ENCODE measurements around the gene CACNA1G.
A peak's percentile ranks its signal among the peaks of the same experiment; 100 is the strongest.

CACNA1G gene

GRCh38 chr17:50533720-50534148 is 26.8 kb upstream of the CACNA1G start:
- peak; percentile 78 for DNase-seq

GRCh38 chr17:50534222-50534978 is 26.1 kb upstream of the CACNA1G start:
- DNase-seq: no peak

DNA sequence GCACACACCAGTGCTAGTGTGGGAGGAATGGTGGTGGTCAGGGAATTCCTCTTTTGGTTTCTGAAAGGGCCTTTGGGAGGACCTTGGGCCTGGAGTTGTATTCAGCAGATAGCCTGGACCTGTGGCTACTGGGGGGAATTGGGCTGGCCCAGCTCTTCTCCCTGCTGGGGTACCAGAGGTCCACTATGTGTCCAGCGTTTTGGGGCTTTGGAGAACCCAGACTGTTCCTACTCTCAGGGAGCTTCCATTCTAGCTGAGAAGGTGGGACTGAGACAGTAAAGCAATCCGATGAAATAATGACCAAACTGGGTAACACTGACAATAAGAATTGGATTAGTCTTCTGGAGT is 25.6 kb upstream of the CACNA1G start:
- DNase-seq: no peak

DNA sequence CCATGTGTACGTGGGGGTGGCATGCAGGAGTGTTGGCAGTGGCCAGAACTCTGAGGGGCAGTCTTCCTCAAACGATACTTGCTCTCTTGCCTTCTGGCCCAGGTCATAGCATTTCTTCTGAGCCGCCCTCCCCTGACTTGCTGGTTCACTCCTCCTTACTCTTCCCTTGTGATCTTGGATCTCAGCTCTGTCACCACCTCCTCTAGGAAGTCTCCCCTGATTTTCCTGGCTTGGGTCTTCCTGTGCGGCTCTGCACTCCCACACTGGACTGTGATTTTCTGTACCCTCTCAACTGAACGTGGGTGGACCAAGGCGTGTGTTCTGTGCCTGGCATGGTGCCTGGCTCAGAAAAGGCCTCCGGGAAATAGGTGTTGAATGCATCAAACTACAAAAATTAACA is 25.1 kb upstream of the CACNA1G start:
- DNase-seq: no peak

DNA sequence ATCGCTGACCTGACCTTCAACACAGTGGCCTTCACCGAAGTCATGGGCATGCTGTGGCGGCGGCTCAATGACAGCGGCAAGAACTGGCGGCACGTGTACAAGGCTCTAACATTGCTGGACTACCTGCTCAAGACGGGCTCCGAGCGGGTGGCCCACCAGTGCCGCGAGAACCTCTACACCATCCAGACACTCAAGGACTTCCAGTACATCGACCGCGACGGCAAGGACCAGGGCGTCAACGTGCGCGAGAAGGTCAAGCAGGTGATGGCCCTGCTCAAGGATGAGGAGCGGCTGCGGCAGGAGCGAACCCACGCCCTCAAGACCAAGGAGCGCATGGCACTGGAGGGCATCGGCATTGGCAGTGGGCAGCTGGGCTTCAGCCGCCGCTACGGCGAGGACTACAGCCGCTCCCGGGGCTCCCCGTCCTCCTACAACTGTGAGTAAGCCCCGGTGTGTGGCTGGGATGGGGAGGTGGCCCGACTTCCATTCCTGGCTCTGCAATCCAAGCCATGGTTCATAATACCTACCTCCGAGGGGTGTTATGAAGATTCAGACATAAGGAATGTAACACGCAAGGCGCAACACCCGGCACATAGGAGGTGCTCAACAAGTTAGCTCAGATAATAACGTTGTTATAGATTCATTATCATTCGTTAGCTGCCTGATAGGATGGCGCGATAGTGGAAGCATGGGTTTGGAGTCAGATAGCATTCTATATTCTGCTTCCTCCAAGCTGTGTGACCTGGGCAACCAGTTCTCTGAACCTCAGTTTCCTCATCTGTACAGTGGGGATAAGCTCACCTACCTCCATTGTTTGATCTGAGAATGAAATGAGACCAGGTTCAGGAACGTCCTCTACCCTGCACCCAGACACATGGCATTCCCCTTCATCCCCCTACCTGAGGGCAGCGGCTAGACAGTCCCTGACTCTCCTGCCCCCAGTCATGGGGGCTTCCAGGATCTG is 23.6 kb upstream of the CACNA1G start:
- DNase-seq: no peak

GRCh38 chr17:50537721-50538548 is 22.6 kb upstream of the CACNA1G start:
- DNase-seq: no peak

DNA sequence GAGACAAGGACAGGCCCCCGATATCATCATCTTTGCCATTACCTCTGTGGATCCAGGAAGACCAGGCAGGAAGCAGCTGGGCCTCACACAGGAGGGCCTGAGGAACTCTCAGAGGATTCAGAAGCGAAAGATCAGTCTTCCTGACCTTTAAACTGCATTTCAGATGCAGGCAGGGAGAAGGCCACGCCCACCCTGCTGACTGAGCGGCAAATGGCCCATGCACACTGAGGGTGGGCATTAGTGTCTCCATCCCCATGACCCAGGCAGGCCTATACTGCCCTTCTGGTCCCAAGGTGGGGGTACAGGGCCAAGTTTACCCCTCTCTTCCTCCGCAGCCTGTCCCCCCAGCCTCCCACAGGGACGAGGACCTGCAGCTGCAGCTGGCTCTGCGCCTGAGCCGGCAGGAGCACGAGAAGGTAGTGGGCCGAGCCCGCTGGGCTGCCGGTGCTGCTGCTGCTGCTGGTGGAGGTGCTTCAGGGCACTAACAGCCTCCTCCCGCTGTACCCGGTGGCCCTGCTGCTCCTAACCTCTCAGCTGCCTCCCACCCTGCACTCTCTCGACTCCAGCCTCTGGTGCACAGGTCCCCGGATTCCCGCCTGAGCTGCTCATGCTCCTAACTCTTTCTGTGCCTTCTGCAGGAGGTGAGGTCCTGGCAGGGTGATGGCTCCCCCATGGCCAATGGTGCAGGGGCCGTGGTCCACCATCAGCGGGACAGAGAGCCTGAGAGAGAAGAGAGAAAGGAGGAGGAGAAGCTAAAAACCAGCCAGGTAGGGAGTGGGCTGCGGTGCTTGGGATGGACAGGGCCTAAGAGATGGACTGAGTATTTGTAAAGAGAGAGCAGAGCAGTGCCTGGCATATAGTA is 21.7 kb upstream of the CACNA1G start:
- no peak for DNase-seq

- peak; percentile 49 for DNase-seq
Measured at GRCh38 chr17:50539762-50540559, 20.6 kb upstream of the CACNA1G start.

DNA sequence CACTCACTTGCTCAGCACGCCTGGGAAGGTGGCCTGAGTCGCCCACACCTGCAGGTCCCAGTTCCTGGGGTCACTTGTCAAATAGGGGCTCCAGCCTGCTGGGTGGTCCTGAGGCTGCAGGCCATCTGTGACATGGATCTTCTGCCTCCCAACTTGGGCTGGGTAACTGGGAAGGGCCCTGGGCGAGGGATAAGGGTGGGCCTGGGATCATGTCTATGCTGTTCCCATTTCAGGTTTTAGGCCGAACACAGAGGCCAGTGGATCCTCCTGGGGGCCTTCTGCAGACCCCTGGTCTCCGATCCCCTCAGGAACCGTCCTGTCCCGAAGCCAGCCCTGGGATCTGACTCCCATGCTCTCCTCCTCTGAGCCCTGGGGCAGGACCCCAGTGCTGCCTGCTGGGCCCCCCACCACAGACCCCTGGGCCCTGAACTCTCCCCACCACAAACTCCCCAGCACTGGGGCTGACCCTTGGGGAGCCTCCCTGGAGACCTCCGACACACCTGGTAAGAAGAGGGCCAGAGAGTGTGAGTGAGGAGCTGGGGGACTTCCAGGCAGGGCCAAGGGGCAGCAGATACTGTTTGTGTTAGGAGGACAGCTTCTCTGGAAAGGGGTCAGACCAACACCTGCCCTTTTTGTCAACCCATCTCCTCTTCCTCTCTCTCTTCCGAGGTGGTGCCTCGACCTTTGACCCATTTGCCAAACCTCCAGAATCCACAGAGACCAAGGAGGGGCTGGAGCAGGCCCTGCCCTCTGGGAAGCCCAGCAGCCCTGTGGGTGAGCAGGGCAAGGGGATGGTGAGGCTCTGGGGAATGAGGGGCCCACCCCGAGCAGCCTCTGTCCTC is 19.7 kb upstream of the CACNA1G start:
- DNase-seq: no peak

GRCh38 chr17:50541402-50541715 is 19.2 kb upstream of the CACNA1G start:
- DNase-seq: no peak

DNA sequence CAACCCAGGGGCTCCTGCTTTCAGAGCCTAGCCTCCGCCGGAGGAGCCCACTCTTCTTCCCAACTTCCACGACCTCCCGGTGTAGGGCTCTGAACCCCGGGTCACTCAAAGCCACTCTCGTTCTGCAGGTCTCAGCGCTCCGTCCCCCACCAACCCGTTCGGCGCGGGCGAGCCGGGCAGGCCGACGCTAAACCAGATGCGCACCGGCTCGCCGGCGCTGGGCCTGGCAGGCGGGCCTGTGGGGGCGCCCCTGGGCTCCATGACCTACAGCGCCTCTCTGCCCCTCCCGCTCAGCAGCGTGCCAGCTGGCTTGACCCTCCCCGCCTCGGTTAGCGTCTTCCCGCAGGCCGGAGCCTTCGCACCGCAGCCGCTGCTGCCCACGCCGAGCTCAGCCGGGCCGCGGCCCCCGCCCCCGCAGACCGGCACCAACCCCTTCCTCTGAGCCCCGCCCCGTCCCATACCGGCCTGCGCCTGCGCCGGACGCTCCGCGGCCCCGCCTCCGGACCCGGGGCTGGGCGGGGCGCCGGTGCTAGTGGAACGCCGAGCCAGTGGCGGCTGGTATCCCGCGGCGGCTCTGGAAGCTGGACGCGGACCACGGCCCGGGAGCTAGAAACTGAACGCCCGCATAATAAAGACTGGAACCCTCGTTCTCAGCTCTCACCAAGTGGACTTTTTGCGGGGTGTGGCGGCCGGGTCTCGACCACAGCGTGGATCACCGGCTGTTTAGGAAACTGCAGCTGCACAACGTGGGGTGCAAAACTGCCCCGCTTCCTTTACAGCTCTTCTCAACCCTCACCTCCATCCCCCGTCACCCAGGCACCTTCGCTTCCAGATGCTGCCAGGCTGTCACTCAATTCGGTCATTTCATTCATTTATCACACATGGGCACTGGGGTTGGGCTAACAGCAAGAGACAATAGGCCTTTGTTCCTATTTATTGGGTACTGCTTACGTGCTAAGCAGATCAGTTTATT is 18.5 kb upstream of the CACNA1G start:
- DNase-seq: peak; percentile 95

GRCh38 chr17:50542795-50543774 is 17.4 kb upstream of the CACNA1G start:
- DNase-seq: peak; percentile 97

GRCh38 chr17:50544516-50544915 is 16.0 kb upstream of the CACNA1G start:
- DNase-seq: no peak

- no peak for DNase-seq
Measured at GRCh38 chr17:50545311-50545710, 15.2 kb upstream of the CACNA1G start.

DNA sequence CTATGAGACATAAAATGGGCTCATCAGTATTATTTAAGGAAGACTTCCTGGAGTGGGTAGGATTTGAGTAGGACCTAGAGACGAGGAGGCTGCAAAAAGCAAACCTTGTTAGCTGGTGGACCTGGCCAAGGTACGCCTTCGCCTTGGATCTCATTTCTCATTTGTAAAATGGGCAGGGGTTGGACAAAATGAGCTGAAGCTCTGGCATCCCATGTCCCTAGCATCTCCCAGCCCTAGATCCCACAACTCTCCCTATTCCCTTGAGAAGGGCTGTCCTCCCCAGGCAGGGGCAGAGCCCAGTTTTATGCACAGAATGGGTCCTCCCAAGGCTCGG is 13.8 kb upstream of the CACNA1G start:
- no peak for DNase-seq

- DNase-seq: peak; percentile 96
Measured at GRCh38 chr17:50547035-50547735, 13.3 kb upstream of the CACNA1G start, which contains the start of gene SPATA20. SPATA20 (plus strand) TSS chr17:50547174; CDS start chr17:50547209, 35 bp downstream.

DNA sequence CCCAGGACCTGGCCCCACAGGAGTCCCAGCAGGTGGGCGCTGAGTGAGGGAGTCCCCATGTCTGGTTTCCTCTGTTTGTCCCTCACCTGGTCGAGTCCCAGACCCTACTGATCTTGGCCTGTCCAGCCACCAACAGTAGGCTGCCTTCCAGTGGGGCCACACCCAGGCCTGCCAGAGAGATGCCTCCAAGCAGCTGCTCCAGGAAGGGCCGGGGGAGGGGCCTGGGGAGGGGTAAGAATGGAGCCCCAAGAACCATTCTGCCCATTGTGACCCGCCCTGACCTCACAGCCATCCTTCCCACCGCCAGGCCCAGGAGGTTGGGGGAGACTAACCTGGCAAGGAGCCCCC is 12.8 kb upstream of the CACNA1G start:
- peak; percentile 53 for DNase-seq

Data from NCI-H69 (cell line).